ENCODE results near the gene TRPV6.

The TRPV6 gene

GRCh38 chr7:142868188-142868985, 17.2 kb downstream of the TRPV6 start:
- no peak for DNase-seq (ENCODE audit: low spot score)

GRCh38 chr7:142867398-142868187, 18.0 kb downstream of the TRPV6 start:
- DNase-seq (ENCODE audit: low spot score), result no peak

- no peak for DNase-seq (ENCODE audit: low spot score)
Measured at GRCh38 chr7:142867097-142867378, 18.5 kb downstream of the TRPV6 start.

GRCh38 chr7:142866361-142867096, 19.0 kb downstream of the TRPV6 start:
- peak; percentile 28 for DNase-seq (ENCODE audit: low spot score)

GRCh38 chr7:142865766-142866165, 19.8 kb downstream of the TRPV6 start:
- no peak for DNase-seq (ENCODE audit: low spot score)

- no peak for DNase-seq (ENCODE audit: low spot score)
Measured at GRCh38 chr7:142864980-142865747, 20.4 kb downstream of the TRPV6 start.

- no peak for DNase-seq (ENCODE audit: low spot score)
Measured at GRCh38 chr7:142863891-142864685, 21.5 kb downstream of the TRPV6 start.

GRCh38 chr7:142862786-142863400, 22.7 kb downstream of the TRPV6 start:
- DNase-seq (ENCODE audit: low spot score), result no peak

GRCh38 chr7:142862351-142862750, 23.2 kb downstream of the TRPV6 start:
- DNase-seq (ENCODE audit: low spot score), result no peak

GRCh38 chr7:142860968-142861367, 24.6 kb downstream of the TRPV6 start:
- DNase-seq (ENCODE audit: low spot score), result no peak

- DNase-seq (ENCODE audit: low spot score), result peak; percentile 63
Measured at GRCh38 chr7:142859829-142860228, 25.7 kb downstream of the TRPV6 start.

GRCh38 chr7:142859411-142859810, 26.1 kb downstream of the TRPV6 start:
- DNase-seq (ENCODE audit: low spot score), result no peak

- no peak for DNase-seq (ENCODE audit: low spot score)
Measured at GRCh38 chr7:142857625-142858024, 27.9 kb downstream of the TRPV6 start.

- no peak for DNase-seq (ENCODE audit: low spot score)
Measured at GRCh38 chr7:142856565-142857245, 28.8 kb downstream of the TRPV6 start.

GRCh38 chr7:142855756-142856564, 29.6 kb downstream of the TRPV6 start:
- DNase-seq (ENCODE audit: low spot score), result no peak

- peak; percentile 33 for DNase-seq (ENCODE audit: low spot score)
Measured at GRCh38 chr7:142855114-142855743, 30.3 kb downstream of the TRPV6 start.

- DNase-seq (ENCODE audit: low spot score), result peak; percentile 66
Measured at GRCh38 chr7:142854372-142855113, 31.0 kb downstream of the TRPV6 start, which contains the start of gene EPHB6. Gene EPHB6, plus strand, starts transcription at chr7:142855076. Its CDS starts 8,152 bp downstream, at chr7:142863228.

All from SW480 (cell line).